KMS-11 (cell line): Measurements from ENCODE around the gene USP48.

Experiments used
- H2AFZ ChIP-seq: fragments of 200-600 bp; sonication (generic); 2 replicates; pipeline ENCODE4 v1.6.1; 2016; ENCODE audit warnings: antibody characterized with exemption, mixed run types, low read depth
- H3K27ac ChIP-seq: fragments of 200-600 bp; sonication (generic); 2 replicates; pipeline ENCODE4 v1.6.1; 2016; ENCODE audit warnings: mild to moderate bottlenecking, mixed run types
- H3K27me3 ChIP-seq: fragments of 200-600 bp; sonication (generic); 2 replicates; pipeline ENCODE4 v1.6.1; 2017; ENCODE audit warnings: mild to moderate bottlenecking, low read depth, mixed run types, moderate library complexity; ENCODE audit not compliant: insufficient read depth
- H3K36me3 ChIP-seq: fragments of 200-600 bp; sonication (generic); 2 replicates; pipeline ENCODE4 v1.6.1; 2017; ENCODE audit warnings: mild to moderate bottlenecking, mixed run types; ENCODE audit not compliant: insufficient read depth
- H3K4me1 ChIP-seq: fragments of 200-600 bp; sonication (generic); 2 replicates; pipeline ENCODE4 v1.6.1; 2016; ENCODE audit warnings: mild to moderate bottlenecking, low read depth, mixed run types; ENCODE audit not compliant: poor library complexity, severe bottlenecking
- H3K4me2 ChIP-seq: fragments of 200-600 bp; sonication (generic); 2 replicates; pipeline ENCODE4 v1.7.0; 2016; ENCODE audit warnings: mild to moderate bottlenecking, mixed run types
- H3K4me3 ChIP-seq: fragments of 200-600 bp; sonication (generic); IDR thresholded peaks from 2 replicates; pipeline ENCODE4 v1.6.1; 2017; ENCODE audit warnings: low read depth, low read length, mixed read lengths; ENCODE audit not compliant: insufficient read depth
- H3K79me2 ChIP-seq: fragments of 200-600 bp; sonication (generic); 2 replicates; pipeline ENCODE4 v1.6.1; 2016; ENCODE audit warnings: low read depth, mixed run types; ENCODE audit not compliant: insufficient read depth
- H3K9ac ChIP-seq: fragments of 200-600 bp; sonication (generic); 2 replicates; pipeline ENCODE4 v1.6.1; 2016; ENCODE audit warnings: mild to moderate bottlenecking, mixed run types
- H4K20me1 ChIP-seq: fragments of 200-600 bp; sonication (generic); 2 replicates; pipeline ENCODE4 v1.6.1; 2016; ENCODE audit warnings: mild to moderate bottlenecking, mixed run types; ENCODE audit not compliant: insufficient read depth
- CTCF ChIP-seq: fragments of 200-600 bp; sonication (generic); conservative IDR thresholded peaks from 2 replicates; pipeline ENCODE4 v1.6.1; 2017; ENCODE audit warnings: low read depth, mild to moderate bottlenecking, antibody characterized with exemption, low read length, moderate library complexity, mixed read lengths

The USP48 gene, protein sequence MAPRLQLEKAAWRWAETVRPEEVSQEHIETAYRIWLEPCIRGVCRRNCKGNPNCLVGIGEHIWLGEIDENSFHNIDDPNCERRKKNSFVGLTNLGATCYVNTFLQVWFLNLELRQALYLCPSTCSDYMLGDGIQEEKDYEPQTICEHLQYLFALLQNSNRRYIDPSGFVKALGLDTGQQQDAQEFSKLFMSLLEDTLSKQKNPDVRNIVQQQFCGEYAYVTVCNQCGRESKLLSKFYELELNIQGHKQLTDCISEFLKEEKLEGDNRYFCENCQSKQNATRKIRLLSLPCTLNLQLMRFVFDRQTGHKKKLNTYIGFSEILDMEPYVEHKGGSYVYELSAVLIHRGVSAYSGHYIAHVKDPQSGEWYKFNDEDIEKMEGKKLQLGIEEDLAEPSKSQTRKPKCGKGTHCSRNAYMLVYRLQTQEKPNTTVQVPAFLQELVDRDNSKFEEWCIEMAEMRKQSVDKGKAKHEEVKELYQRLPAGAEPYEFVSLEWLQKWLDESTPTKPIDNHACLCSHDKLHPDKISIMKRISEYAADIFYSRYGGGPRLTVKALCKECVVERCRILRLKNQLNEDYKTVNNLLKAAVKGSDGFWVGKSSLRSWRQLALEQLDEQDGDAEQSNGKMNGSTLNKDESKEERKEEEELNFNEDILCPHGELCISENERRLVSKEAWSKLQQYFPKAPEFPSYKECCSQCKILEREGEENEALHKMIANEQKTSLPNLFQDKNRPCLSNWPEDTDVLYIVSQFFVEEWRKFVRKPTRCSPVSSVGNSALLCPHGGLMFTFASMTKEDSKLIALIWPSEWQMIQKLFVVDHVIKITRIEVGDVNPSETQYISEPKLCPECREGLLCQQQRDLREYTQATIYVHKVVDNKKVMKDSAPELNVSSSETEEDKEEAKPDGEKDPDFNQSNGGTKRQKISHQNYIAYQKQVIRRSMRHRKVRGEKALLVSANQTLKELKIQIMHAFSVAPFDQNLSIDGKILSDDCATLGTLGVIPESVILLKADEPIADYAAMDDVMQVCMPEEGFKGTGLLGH

DNA sequence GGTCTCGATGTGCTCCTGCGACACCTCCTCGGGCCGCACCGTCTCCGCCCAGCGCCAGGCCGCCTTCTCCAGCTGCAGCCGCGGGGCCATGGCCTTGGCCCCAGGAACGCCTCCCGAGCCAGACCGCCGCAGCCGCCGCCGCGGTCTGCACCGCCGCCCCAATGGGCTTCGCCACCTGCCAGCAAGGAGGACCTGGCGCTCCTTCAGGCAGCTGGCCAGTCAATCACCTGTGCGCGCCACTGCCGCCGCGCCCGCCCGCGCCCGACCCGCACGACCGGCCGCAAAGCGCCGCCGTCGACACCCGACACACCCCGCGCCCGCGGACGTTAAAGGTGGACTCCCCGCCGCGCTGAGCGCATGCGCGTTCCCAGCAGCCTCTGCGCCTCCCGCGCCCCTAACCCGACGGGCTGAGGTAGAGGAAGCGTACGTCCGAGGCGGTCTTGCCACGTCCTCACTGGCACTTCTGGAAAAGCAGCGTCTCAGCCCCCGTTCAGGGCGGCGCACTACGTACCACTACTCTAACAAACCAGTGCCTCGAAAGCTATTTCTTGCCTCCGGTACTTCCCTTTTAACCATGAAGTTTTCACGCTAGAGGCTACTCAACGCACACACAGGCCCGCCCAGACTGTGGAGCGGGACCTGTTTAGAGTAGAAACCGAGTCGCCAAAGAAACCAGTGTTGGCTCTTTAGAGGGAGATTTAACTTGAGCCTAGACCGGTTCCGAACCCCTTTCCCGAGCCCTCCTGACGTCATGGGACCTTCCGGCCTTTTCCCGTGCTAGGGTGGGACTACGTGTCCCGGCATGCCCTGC is at the start of gene USP48:
USP48 (minus strand) TSS at position 282 of the 811 bp plus-strand sequence; CDS start at position 90, 192 bp downstream.
- Histone ChIP-seq H3K9ac (peak within 1 kb of the TSS; percentile 99), H3K4me3 (peak within 1 kb of the TSS; percentile 60), H3K79me2 (peaks cover 45% of the 10 kb centered on the region), H2AFZ (peak within 1 kb of the TSS; percentile 77), H3K36me3 (no peaks in the 10 kb centered on the region), H3K27me3 (0 out of 2 replicates have a peak, but pooled peaks cover 2% of the 10 kb centered on the region), H4K20me1 (peaks cover 12% of the 10 kb centered on the region; the same call in 1 of the 2 replicates), H3K27ac (peak within 1 kb of the TSS; percentile 99), H3K4me2 (peak within 1 kb of the TSS; percentile 82), H3K4me1 (peaks cover 14% of the 10 kb centered on the region)
- no peak for TF ChIP-seq CTCF

GRCh38 chr1:21831454-21831970 is 48.6 kb upstream of the USP48 start:
- Histone ChIP-seq H2AFZ (no peak overlapping the region), H3K4me3 (no peak overlapping the region), H3K79me2 (no peaks in the 10 kb centered on the region), H3K4me2 (no peak overlapping the region), H3K36me3 (no peaks in the 10 kb centered on the region), H4K20me1 (no peaks in the 10 kb centered on the region), H3K27me3 (no peaks in the 10 kb centered on the region), H3K27ac (no peak overlapping the region), H3K9ac (no peak overlapping the region), H3K4me1 (no peaks in the 10 kb centered on the region)
- no peak for TF ChIP-seq CTCF

DNA sequence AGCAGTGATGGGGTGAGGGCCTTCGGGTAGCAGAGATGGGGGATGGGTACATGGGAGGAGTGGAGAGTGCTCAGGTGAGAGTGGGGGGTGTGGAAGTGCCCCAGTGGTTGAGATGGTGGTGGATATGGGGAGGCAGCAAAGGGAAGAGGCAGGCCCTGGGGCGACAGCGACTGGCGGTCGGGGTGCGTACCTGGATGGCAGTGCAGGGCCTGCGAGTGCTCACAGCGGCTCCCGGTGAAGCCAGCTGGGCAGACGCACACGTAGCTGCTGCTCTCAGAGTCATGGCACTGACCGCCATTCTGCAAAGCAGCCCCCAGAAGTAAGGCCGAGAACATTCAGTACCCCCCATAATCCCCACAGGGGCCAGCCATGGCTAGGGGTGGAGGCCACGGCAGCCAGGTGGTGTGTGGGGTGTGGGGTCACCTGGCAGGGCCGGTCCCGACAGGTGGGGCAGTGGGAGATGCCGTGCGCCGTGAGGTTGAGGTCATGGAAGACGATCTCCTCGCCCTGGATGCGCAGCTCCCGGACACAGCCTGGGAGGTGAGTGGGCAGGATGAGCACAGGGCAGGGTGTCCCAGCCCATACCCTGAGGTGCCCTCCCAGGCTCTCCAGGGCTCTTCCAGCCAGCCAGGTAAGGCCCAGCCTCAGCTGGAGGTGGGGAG is 48.0 kb upstream of the USP48 start:
- no peaks in the 10 kb centered on the region for H3K36me3 ChIP-seq
- H4K20me1 ChIP-seq: no peaks in the 10 kb centered on the region
- H2AFZ ChIP-seq: no peak overlapping the region
- H3K9ac ChIP-seq: no peak overlapping the region
- no peak for TF ChIP-seq CTCF
- no peak overlapping the region for H3K4me3 ChIP-seq
- no peak overlapping the region for H3K27ac ChIP-seq
- H3K4me2 ChIP-seq: no peak overlapping the region
- no peaks in the 10 kb centered on the region for H3K79me2 ChIP-seq
- H3K4me1 ChIP-seq: no peaks in the 10 kb centered on the region
- H3K27me3 ChIP-seq: no peaks in the 10 kb centered on the region
